CD8-positive, alpha-beta memory T cell (primary cell): Measurements from ENCODE around the gene PTGFRN. TPM values are rescaled to one million over a fixed set of nuclear protein-coding genes. Genes with fewer than 3 reads are reported as not detected.

Experiments used
- CTCF ChIA-PET: fragments of 350-600 bp; sonication (Branson Sonifier 250); formaldehyde crosslinking; loops from one replicate; lab custom pipeline; 2021; ENCODE audit warnings: antibody characterized with exemption; lab: Charles Lee
- POLR2A ChIA-PET: fragments of 350-600 bp; sonication (Branson Sonifier 250); formaldehyde crosslinking; loops from one replicate; lab custom pipeline; 2021; ENCODE audit warnings: antibody characterized with exemption; lab: Charles Lee
- DNase-seq, 5 donors: peaks; one replicate each; pipeline versions ENCODE4 v3.0.0 to v3.0.0-alpha.2; 2020 to 2022; ENCODE audit warnings: mixed read lengths in 1 of 5
- H3K27ac ChIP-seq: one replicate; pipeline ENCODE4 v1.7.0; 2013; ENCODE audit warnings: low read depth, mild to moderate bottlenecking, low read length, moderate library complexity
- H3K27me3 ChIP-seq: 2 replicates; pipeline ENCODE4 v1.7.0; 2013; ENCODE audit warnings: low read length, mild to moderate bottlenecking; ENCODE audit not compliant: insufficient read depth, poor library complexity, severe bottlenecking
- H3K36me3 ChIP-seq: 2 replicates; pipeline ENCODE4 v1.7.0; 2013; ENCODE audit warnings: mild to moderate bottlenecking, low read length, moderate library complexity; ENCODE audit not compliant: insufficient read depth
- H3K4me1 ChIP-seq: 2 replicates; pipeline ENCODE4 v1.7.0; 2013; ENCODE audit warnings: mild to moderate bottlenecking, low read length, moderate library complexity; ENCODE audit not compliant: insufficient read depth
- H3K4me3 ChIP-seq: 2 replicates; pipeline ENCODE4 v1.7.0; 2013; ENCODE audit warnings: mild to moderate bottlenecking, low read length
- H3K9me3 ChIP-seq: 2 replicates; pipeline ENCODE4 v1.7.0; 2013; ENCODE audit warnings: mild to moderate bottlenecking, low read length
- H3K27ac Mint-ChIP-seq, 8 donors: one replicate each; pipeline ENCODE4 v1.8.0; 2020 to 2021; ENCODE audit warnings: mixed read lengths in 8 of 8, mild to moderate bottlenecking in 6 of 8, inconsistent platforms in 3 of 8, moderate library complexity in 3 of 8
- H3K27me3 Mint-ChIP-seq, 2 donors: one replicate each; pipeline ENCODE4 v1.8.0; 2020 to 2021; ENCODE audit warnings: mixed read lengths in 2 of 2, mild to moderate bottlenecking in 1 of 2, moderate library complexity in 1 of 2
- H3K36me3 Mint-ChIP-seq, 3 donors: one replicate each; pipeline ENCODE4 v1.8.0; 2020 to 2021; ENCODE audit warnings: mixed read lengths in 3 of 3, inconsistent platforms in 1 of 3, mild to moderate bottlenecking in 1 of 3
- H3K4me1 Mint-ChIP-seq, 3 donors: one replicate each; pipeline ENCODE4 v1.8.0; 2020 to 2021; ENCODE audit warnings: mixed read lengths in 3 of 3, inconsistent platforms in 1 of 3, mild to moderate bottlenecking in 1 of 3
- H3K4me3 Mint-ChIP-seq, 7 donors: one replicate each; pipeline ENCODE4 v1.8.0; 2020 to 2021; ENCODE audit warnings: mixed read lengths in 7 of 7, mild to moderate bottlenecking in 6 of 7, moderate library complexity in 4 of 7, inconsistent platforms in 2 of 7
- H3K9me3 Mint-ChIP-seq, 5 donors: one replicate each; pipeline ENCODE4 v1.8.0; 2020 to 2022; ENCODE audit warnings: mixed read lengths in 5 of 5, mild to moderate bottlenecking in 3 of 5, moderate library complexity in 2 of 5, inconsistent platforms in 1 of 5
- polyA plus RNA-seq: library from polyadenylated mRNA; unstranded; fragments of 300-500 nt; fragmentation: Illumina TruSeq; gene quantifications from one replicate; pipeline ENCODE4 v1.2.3, GENCODE V29; 2021
- total RNA-seq, 2 experiments: library from RNA; stranded (reverse); gene quantifications; one replicate each; pipeline ENCODE4 v1.2.3, GENCODE V29; 2021

The PTGFRN gene
- total and polyA plus RNA-seq, 3 experiments from 2014 or later = 0.39 to 6.5 (median 6.1) TPM

GRCh38 chr1:117003223-117003875 is 93.6 kb downstream of the PTGFRN start:
- Mint-ChIP-seq H3K4me3 (peak overlapping the region in 6 of 7 donors; percentile 41 to 87 (median 70)), H3K9me3 (no peaks in the 10 kb centered on the region), H3K4me1 (peaks cover 15 to 69% (median 60%) of the 10 kb centered on the region in 3 donors), H3K36me3 (no peaks in the 10 kb centered on the region), H3K27me3 (no peaks in the 10 kb centered on the region), H3K27ac (peak overlapping the region in 7 of 8 donors; percentile 30 to 96 (median 82))
- POLR2A ChIA-PET = no interaction called here
- Histone ChIP-seq H3K27me3 (no peaks in the 10 kb centered on the region), H3K4me3 (peak overlapping the region; percentile 27), H3K4me1 (peaks cover 64% of the 10 kb centered on the region), H3K27ac (no peak overlapping the region), H3K36me3 (no peaks in the 10 kb centered on the region), H3K9me3 (no peaks in the 10 kb centered on the region)
- peak in 1 of 5 donors; percentile 36 for DNase-seq
- CTCF ChIA-PET = no interaction called here

DNA sequence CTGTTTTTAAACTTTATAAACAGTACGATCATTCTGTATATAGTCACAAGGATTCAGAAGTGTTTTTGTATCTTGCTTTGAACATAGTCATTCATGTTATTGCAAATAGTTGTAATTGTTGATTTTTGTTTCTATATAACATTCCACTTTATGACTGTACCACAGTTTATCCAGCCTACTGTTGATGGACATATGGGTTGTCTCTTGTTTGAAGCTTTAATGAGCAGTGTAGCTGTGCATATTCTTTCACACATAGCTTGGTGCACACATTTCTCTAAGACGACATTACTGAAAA is 98.0 kb downstream of the PTGFRN start:
- H3K4me1 Mint-ChIP-seq = peaks cover 19 to 72% (median 49%) of the 10 kb centered on the region in 3 donors
- ChIA-PET CTCF (interaction anchor here (1.1 kb wide), 1 partner anchor 129 kb away, joined by 3 read pairs; no protein-coding TSS in a partner anchor), POLR2A (no interaction called here)
- H3K36me3 Mint-ChIP-seq = peaks cover 0 to 4% (median 0%) of the 10 kb centered on the region in 3 donors
- H3K9me3 Mint-ChIP-seq = no peaks in the 10 kb centered on the region
- Histone ChIP-seq H3K36me3 (no peaks in the 10 kb centered on the region), H3K4me1 (peaks cover 56% of the 10 kb centered on the region), H3K27ac (no peak overlapping the region), H3K4me3 (no peak overlapping the region), H3K27me3 (no peaks in the 10 kb centered on the region), H3K9me3 (no peaks in the 10 kb centered on the region)
- H3K27me3 Mint-ChIP-seq = no peaks in the 10 kb centered on the region
- peak overlapping the region in 6 of 8 donors; percentile 14 to 88 (median 78) for H3K27ac Mint-ChIP-seq
- peak overlapping the region in 4 of 7 donors; percentile 17 to 74 (median 65) for H3K4me3 Mint-ChIP-seq
- DNase-seq = no peak

GRCh38 chr1:117008656-117009055 is 98.9 kb downstream of the PTGFRN start:
- no peak for DNase-seq
- ChIA-PET POLR2A (no interaction called here), CTCF (no interaction called here)
- Histone ChIP-seq H3K27me3 (no peaks in the 10 kb centered on the region), H3K9me3 (no peaks in the 10 kb centered on the region), H3K36me3 (no peaks in the 10 kb centered on the region), H3K4me1 (peaks cover 46% of the 10 kb centered on the region), H3K4me3 (no peak overlapping the region), H3K27ac (no peak overlapping the region)
- Mint-ChIP-seq H3K36me3 (peaks cover 0 to 4% (median 0%) of the 10 kb centered on the region in 3 donors), H3K27ac (peak overlapping the region in 6 of 8 donors; percentile 2 to 91 (median 64)), H3K27me3 (no peaks in the 10 kb centered on the region), H3K4me1 (peaks cover 19 to 68% (median 42%) of the 10 kb centered on the region in 3 donors), H3K9me3 (no peaks in the 10 kb centered on the region), H3K4me3 (peak overlapping the region in 4 of 7 donors; percentile 35 to 79 (median 65))

- no peak overlapping the region for H3K4me3 ChIP-seq
- Mint-ChIP-seq H3K4me3 (peak overlapping the region in 6 of 7 donors; percentile 7 to 79 (median 61)), H3K36me3 (peaks cover 0 to 4% (median 0%) of the 10 kb centered on the region in 3 donors), H3K27me3 (no peaks in the 10 kb centered on the region), H3K27ac (peak overlapping the region in 7 of 8 donors; percentile 33 to 91 (median 67)), H3K4me1 (peaks cover 19 to 67% (median 42%) of the 10 kb centered on the region in 3 donors), H3K9me3 (no peaks in the 10 kb centered on the region)
- H3K27me3 ChIP-seq = no peaks in the 10 kb centered on the region
- no peak overlapping the region for H3K27ac ChIP-seq
- no peaks in the 10 kb centered on the region for H3K36me3 ChIP-seq
- peak in 2 of 5 donors; percentile 33 to 54 for DNase-seq
- CTCF ChIA-PET = no interaction called here
- no peaks in the 10 kb centered on the region for H3K9me3 ChIP-seq
- POLR2A ChIA-PET = no interaction called here
- peaks cover 43% of the 10 kb centered on the region for H3K4me1 ChIP-seq
Measured at GRCh38 chr1:117009132-117009531, 99.4 kb downstream of the PTGFRN start.

GRCh38 chr1:117010310-117010969 is 100.7 kb downstream of the PTGFRN start:
- peak overlapping the region in 3 of 8 donors; percentile 11 to 83 (median 16) for H3K27ac Mint-ChIP-seq
- no peaks in the 10 kb centered on the region for H3K9me3 ChIP-seq
- H3K4me3 ChIP-seq = no peak overlapping the region
- no peaks in the 10 kb centered on the region for H3K27me3 ChIP-seq
- H3K27me3 Mint-ChIP-seq = peaks cover 0 to under 1% of the 10 kb centered on the region in 2 donors
- no peaks in the 10 kb centered on the region for H3K9me3 Mint-ChIP-seq
- H3K4me1 Mint-ChIP-seq = peaks cover 19 to 63% (median 37%) of the 10 kb centered on the region in 3 donors
- ChIA-PET CTCF (no interaction called here), POLR2A (no interaction called here)
- H3K36me3 ChIP-seq = no peaks in the 10 kb centered on the region
- H3K36me3 Mint-ChIP-seq = peaks cover 0 to 4% (median 0%) of the 10 kb centered on the region in 3 donors
- DNase-seq = no peak
- no peak overlapping the region for H3K4me3 Mint-ChIP-seq
- peaks cover 37% of the 10 kb centered on the region for H3K4me1 ChIP-seq
- no peak overlapping the region for H3K27ac ChIP-seq

DNA sequence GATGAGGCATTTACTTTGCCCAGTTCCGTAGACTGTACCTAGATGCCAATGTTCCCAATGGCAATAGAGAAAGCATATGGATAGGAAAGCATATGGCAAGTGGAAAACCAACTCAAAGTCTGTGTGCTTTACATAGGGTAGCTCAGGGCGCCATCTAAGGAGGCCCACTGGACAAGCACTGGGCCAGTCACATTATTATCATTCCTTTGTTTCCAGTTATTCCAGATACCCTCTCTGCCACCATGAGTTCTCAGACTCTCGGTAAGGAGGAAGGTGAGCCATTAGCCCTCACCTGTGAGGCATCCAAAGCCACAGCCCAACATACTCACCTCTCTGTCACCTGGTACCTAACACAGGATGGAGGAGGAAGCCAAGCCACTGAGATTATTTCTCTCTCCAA is 101.6 kb downstream of the PTGFRN start:
- no peaks in the 10 kb centered on the region for H3K27me3 ChIP-seq
- no peaks in the 10 kb centered on the region for H3K9me3 ChIP-seq
- CTCF ChIA-PET = no interaction called here
- POLR2A ChIA-PET = no interaction called here
- peaks cover 0 to 4% (median 0%) of the 10 kb centered on the region in 3 donors for H3K36me3 Mint-ChIP-seq
- H3K27ac ChIP-seq = no peak overlapping the region
- peaks cover 0 to 6% of the 10 kb centered on the region in 2 donors for H3K27me3 Mint-ChIP-seq
- H3K4me1 ChIP-seq = peaks cover 32% of the 10 kb centered on the region
- H3K36me3 ChIP-seq = no peaks in the 10 kb centered on the region
- H3K4me3 ChIP-seq = no peak overlapping the region
- no peaks in the 10 kb centered on the region for H3K9me3 Mint-ChIP-seq
- no peak overlapping the region for H3K27ac Mint-ChIP-seq
- H3K4me1 Mint-ChIP-seq = peaks cover 19 to 58% (median 30%) of the 10 kb centered on the region in 3 donors
- DNase-seq = no peak
- H3K4me3 Mint-ChIP-seq = peak overlapping the region in 1 of 7 donors; percentile 19

- Mint-ChIP-seq H3K27me3 (peaks cover 0 to 15% of the 10 kb centered on the region in 2 donors), H3K4me3 (peak overlapping the region in 2 of 7 donors; percentile 28 to 64), H3K36me3 (peaks cover 0 to 4% (median 0%) of the 10 kb centered on the region in 3 donors), H3K27ac (peak overlapping the region in 1 of 8 donors; percentile 75), H3K9me3 (no peaks in the 10 kb centered on the region), H3K4me1 (peaks cover 14 to 45% (median 15%) of the 10 kb centered on the region in 3 donors)
- H3K4me1 ChIP-seq = peaks cover 20% of the 10 kb centered on the region
- no peak for DNase-seq
- ChIA-PET CTCF (no interaction called here), POLR2A (no interaction called here)
- H3K27ac ChIP-seq = no peak overlapping the region
- H3K36me3 ChIP-seq = no peaks in the 10 kb centered on the region
- H3K27me3 ChIP-seq = no peaks in the 10 kb centered on the region
- H3K9me3 ChIP-seq = no peaks in the 10 kb centered on the region
- H3K4me3 ChIP-seq = no peak overlapping the region
Measured at GRCh38 chr1:117013309-117013858, 103.7 kb downstream of the PTGFRN start.

DNA sequence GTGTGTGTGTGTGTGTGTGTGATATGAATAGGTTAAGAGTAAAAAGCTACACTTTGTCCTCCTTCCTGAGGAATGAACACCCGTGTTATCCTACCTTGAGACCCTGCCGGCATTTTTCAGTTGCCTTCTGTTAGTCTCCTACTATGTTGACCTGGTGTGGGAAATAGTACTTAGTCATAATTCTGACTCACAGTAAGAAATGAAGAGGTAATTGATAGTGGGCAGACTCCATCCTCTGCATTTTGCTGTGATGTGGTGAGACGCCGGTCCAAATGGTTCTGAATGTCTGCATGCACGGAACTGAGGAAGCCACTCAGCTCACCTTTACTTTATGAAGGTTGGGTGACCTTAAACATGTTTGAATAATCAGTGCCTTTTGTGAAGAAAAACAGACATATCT is 104.5 kb downstream of the PTGFRN start:
- ChIA-PET CTCF (no interaction called here), POLR2A (no interaction called here)
- peak overlapping the region in 1 of 7 donors; percentile 52 for H3K4me3 Mint-ChIP-seq
- peaks cover 0 to 4% (median 0%) of the 10 kb centered on the region in 3 donors for H3K36me3 Mint-ChIP-seq
- no peaks in the 10 kb centered on the region for H3K9me3 Mint-ChIP-seq
- DNase-seq = no peak
- Histone ChIP-seq H3K27me3 (no peaks in the 10 kb centered on the region), H3K27ac (no peak overlapping the region), H3K36me3 (no peaks in the 10 kb centered on the region), H3K4me1 (peaks cover 12% of the 10 kb centered on the region), H3K9me3 (no peaks in the 10 kb centered on the region), H3K4me3 (no peak overlapping the region)
- peak overlapping the region in 2 of 8 donors; percentile 41 to 79 for H3K27ac Mint-ChIP-seq
- peaks cover 0 to 17% of the 10 kb centered on the region in 2 donors for H3K27me3 Mint-ChIP-seq
- peaks cover 7 to 36% (median 7%) of the 10 kb centered on the region in 3 donors for H3K4me1 Mint-ChIP-seq
